ENCODE results near the gene MAP7D2. TPM values are rescaled to one million over a fixed set of nuclear protein-coding genes. Genes with fewer than 3 reads are reported as not detected.

MAP7D2 gene
- total and polyA plus RNA-seq, 4 donors = 0.16 to 1.5 (median 0.42) TPM

DNA sequence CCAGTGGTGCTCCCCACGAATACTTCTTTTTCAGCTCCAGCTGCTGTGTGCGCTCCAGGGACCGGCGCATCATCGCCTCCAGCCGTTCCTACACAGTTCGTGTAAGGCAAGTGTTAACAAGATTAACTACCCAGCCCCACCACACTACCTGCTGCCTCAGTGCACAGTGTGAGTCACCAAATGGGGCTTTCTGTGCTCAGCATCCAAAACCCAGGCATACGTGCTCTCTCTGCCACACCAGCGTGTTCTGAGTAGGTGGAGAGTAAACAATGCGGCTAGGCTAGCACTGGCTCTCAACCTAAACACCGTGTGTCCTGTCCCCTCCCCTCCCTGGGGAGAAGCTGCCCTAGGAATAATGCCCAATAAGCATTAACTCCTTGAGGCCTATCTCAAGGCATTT is 60.0 kb downstream of the MAP7D2 start (continued):
- TF ChIP-seq GABPA (IDR thresholded peaks at IDR 0.05 in 1 of 2, conservative IDR thresholded peaks at IDR 0.05 in 1 of 2) = no peak
- TF ChIP-seq SP1 (IDR thresholded peaks at IDR 0.05) = no peak

DNA sequence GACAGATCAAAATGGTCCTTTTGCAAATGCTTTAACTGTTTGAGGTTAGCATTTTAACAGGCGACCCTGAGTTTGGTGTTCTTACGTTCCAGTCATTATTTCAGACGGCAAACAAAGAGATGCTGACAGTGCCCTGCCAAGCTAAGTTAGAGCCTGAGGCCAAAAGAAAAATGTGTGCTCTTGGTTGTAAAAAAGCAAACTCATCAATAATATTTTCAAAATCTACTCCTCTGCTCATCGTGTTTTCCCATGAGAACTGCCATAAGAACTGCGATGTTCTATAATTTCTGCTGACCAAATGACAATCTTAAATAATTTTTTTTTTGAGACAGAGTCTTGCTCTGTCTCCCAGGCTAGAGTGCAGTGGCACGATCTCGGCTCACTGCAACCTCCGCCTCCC is 63.2 kb downstream of the MAP7D2 start:
- TF ChIP-seq EGR1 (IDR thresholded peaks at IDR 0.05; ENCODE audit: low read depth in 2 of 2) (no peak), RAD21 (IDR thresholded peaks at IDR 0.05) (no peak), RXRA (IDR thresholded peaks at IDR 0.05) (no peak), GABPA (IDR thresholded peaks at IDR 0.05 in 1 of 2, conservative IDR thresholded peaks at IDR 0.05 in 1 of 2) (no peak), ZBTB33 (IDR thresholded peaks at IDR 0.05) (no peak), TAF1 (conservative IDR thresholded peaks at IDR 0.05) (no peak), HNF4G (IDR thresholded peaks at IDR 0.05) (no peak), NR2F2 (IDR thresholded peaks at IDR 0.05) (no peak), HNF4A (conservative IDR thresholded peaks at IDR 0.05) (no peak)
- TF ChIP-seq, protein P1, sequence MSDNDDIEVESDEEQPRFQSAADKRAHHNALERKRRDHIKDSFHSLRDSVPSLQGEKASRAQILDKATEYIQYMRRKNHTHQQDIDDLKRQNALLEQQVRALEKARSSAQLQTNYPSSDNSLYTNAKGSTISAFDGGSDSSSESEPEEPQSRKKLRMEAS (IDR thresholded peaks at IDR 0.05) = no peak
- Histone ChIP-seq H3K27me3 (ENCODE audit: control insufficient read depth in 4 of 4, insufficient read depth in 4 of 4, low read length in 3 of 4) (peaks cover 0 to 2% (median 0%) of the 10 kb centered on the region in 4 donors), H3K4me1 (ENCODE audit: control insufficient read depth in 4 of 4, insufficient read depth in 4 of 4, low read length in 3 of 4) (no peaks in the 10 kb centered on the region), H3K4me3 (ENCODE audit: low read depth in 1 of 3, low read length in 3 of 3) (no peak overlapping the region), H3K9me3 (ENCODE audit: control insufficient read depth in 4 of 4, low read length in 3 of 4) (no peaks in the 10 kb centered on the region), H3K9ac (ENCODE audit: low read depth in 1 of 2, low read length in 2 of 2) (no peak overlapping the region), H3K27ac (ENCODE audit: low read depth in 1 of 2, low read length in 2 of 2) (no peak overlapping the region), H3K36me3 (ENCODE audit: control insufficient read depth in 4 of 4, insufficient read depth in 3 of 4, low read depth in 1 of 4, low read length in 3 of 4) (no peaks in the 10 kb centered on the region)
- DNase-seq (ENCODE audit: low spot score) = no peak
- WGBS = 93% methylated on average over 8 of the region's 8 CpGs

DNA sequence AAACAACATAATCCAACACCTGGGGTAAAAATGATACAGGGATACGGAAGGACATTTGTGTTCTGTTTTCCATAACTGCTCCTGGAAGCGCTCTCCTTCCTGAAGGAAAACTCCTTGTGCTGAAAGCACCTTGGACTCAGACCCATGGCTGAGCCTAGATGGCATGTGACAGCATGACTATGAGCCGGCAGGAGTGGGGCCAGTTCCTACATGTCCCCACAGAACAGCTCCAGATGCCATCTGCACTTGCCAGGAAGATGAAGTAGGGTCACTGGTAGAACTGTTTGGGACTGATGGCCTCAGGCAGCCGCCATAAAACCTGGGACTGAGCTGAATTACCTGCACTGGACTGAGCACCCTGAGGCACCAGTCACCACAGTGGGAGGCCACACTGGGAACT is 69.8 kb downstream of the MAP7D2 start:
- no peak for DNase-seq (ENCODE audit: low spot score)
- Histone ChIP-seq H3K4me1 (ENCODE audit: control insufficient read depth in 4 of 4, insufficient read depth in 4 of 4, low read length in 3 of 4) (no peaks in the 10 kb centered on the region), H3K9ac (ENCODE audit: low read depth in 1 of 2, low read length in 2 of 2) (no peak overlapping the region), H3K36me3 (ENCODE audit: control insufficient read depth in 4 of 4, insufficient read depth in 3 of 4, low read depth in 1 of 4, low read length in 3 of 4) (no peaks in the 10 kb centered on the region), H3K27me3 (ENCODE audit: control insufficient read depth in 4 of 4, insufficient read depth in 4 of 4, low read length in 3 of 4) (no peaks in the 10 kb centered on the region), H3K9me3 (ENCODE audit: control insufficient read depth in 4 of 4, low read length in 3 of 4) (no peaks in the 10 kb centered on the region), H3K27ac (ENCODE audit: low read depth in 1 of 2, low read length in 2 of 2) (no peak overlapping the region), H3K4me3 (ENCODE audit: low read depth in 1 of 3, low read length in 3 of 3) (no peak overlapping the region)
- TF ChIP-seq SP1 (IDR thresholded peaks at IDR 0.05) (no peak), NR2F2 (IDR thresholded peaks at IDR 0.05) (no peak), TAF1 (conservative IDR thresholded peaks at IDR 0.05) (no peak), FOXA1 (IDR thresholded peaks at IDR 0.05) (no peak), RAD21 (IDR thresholded peaks at IDR 0.05) (no peak), GABPA (IDR thresholded peaks at IDR 0.05 in 1 of 2, conservative IDR thresholded peaks at IDR 0.05 in 1 of 2) (no peak), FOXA2 (IDR thresholded peaks at IDR 0.05) (no peak), JUND (IDR thresholded peaks at IDR 0.05) (no peak), ZBTB33 (IDR thresholded peaks at IDR 0.05) (no peak), REST (IDR thresholded peaks at IDR 0.05) (no peak), HNF4A (conservative IDR thresholded peaks at IDR 0.05) (no peak), ATF3 (IDR thresholded peaks at IDR 0.05) (no peak), YY1 (IDR thresholded peaks at IDR 0.05) (no peak), EGR1 (IDR thresholded peaks at IDR 0.05; ENCODE audit: low read depth in 2 of 2) (no peak), RXRA (IDR thresholded peaks at IDR 0.05) (no peak)
- TF ChIP-seq, protein P2, sequence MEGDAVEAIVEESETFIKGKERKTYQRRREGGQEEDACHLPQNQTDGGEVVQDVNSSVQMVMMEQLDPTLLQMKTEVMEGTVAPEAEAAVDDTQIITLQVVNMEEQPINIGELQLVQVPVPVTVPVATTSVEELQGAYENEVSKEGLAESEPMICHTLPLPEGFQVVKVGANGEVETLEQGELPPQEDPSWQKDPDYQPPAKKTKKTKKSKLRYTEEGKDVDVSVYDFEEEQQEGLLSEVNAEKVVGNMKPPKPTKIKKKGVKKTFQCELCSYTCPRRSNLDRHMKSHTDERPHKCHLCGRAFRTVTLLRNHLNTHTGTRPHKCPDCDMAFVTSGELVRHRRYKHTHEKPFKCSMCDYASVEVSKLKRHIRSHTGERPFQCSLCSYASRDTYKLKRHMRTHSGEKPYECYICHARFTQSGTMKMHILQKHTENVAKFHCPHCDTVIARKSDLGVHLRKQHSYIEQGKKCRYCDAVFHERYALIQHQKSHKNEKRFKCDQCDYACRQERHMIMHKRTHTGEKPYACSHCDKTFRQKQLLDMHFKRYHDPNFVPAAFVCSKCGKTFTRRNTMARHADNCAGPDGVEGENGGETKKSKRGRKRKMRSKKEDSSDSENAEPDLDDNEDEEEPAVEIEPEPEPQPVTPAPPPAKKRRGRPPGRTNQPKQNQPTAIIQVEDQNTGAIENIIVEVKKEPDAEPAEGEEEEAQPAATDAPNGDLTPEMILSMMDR (IDR thresholded peaks at IDR 0.05; ENCODE audit: low read depth, low read length, missing input control) = no peak
- 96% methylated on average over 4 of the region's 4 CpGs for WGBS
